GM21723 (cell line): ENCODE data around the gene GZMM.

ENCODE experiments used
- ATAC-seq: cut with Tn5 transposase; IDR thresholded peaks from one replicate; pipeline ENCODE4 v1.9.1; 2021; ENCODE audit warnings: mild to moderate bottlenecking, moderate library complexity; ENCODE audit not compliant: unreplicated experiment

GZMM gene

GRCh38 chr19:594265-594870 lies 50.5 kb downstream of the GZMM start:
- ATAC-seq = no peak

DNA sequence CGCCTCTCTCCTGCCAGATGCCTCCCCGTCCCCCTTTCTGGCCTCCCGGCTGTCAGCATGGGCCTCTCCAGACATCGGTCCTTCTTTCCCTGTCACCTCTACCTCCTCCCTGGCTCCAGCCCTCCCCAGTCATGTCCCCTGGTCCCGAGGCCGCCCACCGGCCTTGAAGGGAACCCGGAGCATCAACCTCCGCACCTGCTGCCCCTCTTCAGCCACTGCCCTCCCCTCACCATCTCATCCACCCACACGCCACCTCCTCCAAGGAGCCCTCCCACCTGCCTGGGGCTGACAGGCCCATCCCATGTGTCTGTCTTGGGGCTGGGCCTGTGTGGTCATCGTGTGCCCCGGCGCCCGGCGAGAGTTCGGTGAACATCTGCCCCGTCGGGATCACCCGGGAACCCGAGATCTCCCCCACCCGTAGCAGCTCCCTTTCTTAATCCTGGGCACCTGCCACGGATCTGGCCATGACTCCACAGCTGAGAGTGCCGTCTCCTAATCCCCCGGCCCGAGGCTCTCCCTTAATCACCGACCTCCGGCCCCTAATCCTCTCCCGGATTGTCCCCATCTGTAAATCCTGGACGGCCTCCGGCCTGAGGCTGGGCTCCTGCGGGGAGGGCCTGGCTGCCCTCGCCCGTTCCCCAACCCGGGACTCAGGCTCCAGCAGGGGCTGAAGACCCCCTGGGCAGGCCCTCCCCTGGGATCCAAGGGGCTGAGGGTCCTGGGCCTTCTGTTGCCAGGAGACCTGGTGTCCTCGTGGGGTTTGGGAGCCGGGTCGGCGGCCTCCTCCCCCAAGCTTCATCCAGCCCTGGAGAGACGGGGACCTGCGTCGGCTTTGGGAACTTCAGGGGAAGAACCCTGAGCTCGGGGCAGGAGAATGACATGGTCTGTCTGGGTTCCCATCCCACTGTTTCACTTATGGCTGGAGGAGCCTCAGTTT lies 51.7 kb downstream of the GZMM start:
- ATAC-seq = no peak

DNA sequence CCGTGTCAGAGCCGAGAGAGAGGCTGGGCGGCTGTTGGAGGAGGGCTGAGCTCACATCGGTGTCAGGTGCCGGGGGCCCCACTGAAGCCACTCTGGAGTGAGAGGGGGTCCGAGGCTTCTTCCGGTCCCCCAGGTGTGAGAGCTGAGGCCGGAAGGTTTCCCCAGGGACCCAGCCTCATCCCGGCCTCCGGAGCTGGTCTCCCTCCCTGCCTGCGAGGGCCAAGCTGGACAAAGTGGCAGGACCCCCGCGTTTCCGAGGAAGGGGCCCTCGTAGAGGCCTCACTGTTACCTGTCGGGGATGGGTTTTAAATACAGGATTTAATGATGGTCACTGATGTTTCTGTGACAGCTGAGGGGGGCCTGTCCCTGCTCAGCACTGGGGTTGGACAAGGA lies 52.4 kb downstream of the GZMM start:
- ATAC-seq = no peak

DNA sequence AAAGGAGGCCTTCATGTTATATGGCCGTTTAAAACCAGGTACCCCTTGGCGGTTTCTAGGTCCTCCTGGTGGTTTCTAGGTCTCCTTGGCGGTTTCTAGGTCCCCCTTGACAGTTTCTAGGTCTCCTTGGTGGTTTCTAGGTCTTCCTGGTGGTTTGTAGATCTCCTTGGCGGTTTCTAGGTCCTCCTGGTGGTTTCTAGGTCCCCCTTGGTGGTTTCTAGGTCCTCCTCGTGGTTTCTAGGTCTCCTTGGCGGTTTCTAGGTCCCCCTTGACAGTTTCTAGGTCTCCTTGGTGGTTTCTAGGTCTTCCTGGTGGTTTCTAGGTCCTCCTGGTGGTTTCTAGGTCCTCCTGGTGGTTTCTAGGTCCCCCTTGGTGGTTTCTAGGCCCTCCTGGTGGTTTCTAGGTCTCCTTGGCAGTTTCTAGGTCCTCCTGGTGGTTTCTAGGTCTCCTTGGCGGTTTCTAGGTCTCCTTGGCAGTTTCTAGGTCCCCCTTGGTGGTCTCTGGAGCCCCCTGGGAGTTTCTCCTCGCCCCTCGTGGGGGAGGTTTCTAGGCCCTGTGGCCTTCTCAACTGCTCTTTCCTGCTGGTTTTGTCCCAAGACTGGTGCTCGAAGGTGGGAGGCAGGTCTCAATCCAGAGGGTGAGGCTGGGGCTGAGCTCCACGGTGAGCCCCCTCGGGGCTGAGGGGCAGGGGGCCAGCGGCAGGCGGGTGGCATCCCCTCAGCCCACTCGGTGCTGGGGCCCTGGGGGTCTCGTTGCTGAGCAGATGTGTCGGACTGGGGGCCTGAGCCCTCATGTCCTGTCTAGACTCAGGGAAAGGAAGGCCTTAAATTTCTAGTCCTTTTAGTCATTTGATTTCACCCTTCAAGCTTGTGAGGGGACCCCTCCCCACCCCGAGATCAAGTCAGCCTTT lies 53.8 kb downstream of the GZMM start:
- no peak for ATAC-seq
